Astrocyte (in vitro differentiated cells and primary cell): Measurements from ENCODE around the gene NELFA.

Source experiments
- CTCF ChIP-seq: IDR thresholded peaks from 2 replicates; pipeline ENCODE4 v1.5.1; 2011; ENCODE audit warnings: low read depth, mild to moderate bottlenecking, inconsistent platforms, low read length, moderate library complexity; ENCODE audit not compliant: insufficient read depth
- EZH2 ChIP-seq: IDR thresholded peaks from 2 replicates; pipeline ENCODE4 v1.6.1; 2012; ENCODE audit warnings: mild to moderate bottlenecking, low read length, inconsistent platforms; ENCODE audit not compliant: insufficient read depth

DNA sequence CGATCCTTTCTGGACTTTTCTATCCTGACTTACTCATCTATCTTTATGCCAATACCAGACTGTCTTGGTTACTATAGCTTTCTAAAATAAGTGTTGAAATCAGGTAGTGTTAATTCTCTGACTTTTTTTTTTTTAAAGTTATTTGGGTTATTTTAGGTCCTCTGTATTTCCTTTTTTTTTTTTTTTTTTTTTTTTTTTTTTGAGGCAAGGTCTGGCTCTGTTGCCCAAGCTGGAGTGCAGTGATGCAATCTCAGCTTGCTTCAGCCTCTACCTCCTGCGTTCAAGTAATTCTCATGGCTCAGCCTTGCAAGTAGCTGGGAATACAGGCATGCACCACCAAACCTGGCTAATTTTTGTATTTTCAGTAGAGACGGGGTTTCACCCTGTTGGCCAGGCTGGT, 2.8 kb upstream of the NELFA start:
- no peak for TF ChIP-seq EZH2
- TF ChIP-seq CTCF, result no peak
